Chondrocyte (in vitro differentiated cells): Measurements from ENCODE around the gene FOXO3. TPM values are rescaled to one million over a fixed set of nuclear protein-coding genes. Genes with fewer than 3 reads are reported as not detected.

ENCODE experiments used
- DNase-seq: peaks from one replicate; pipeline ENCODE4 v3.0.0; 2021; ENCODE audit warnings: mixed read lengths, low spot score
- H3K27ac Mint-ChIP-seq: one replicate; pipeline ENCODE4 v1.8.0; 2021; ENCODE audit warnings: mild to moderate bottlenecking, moderate library complexity, mixed read lengths; ENCODE audit not compliant: unreplicated experiment
- H3K27me3 Mint-ChIP-seq: 2 replicates; pipeline ENCODE4 v1.8.0; 2021; ENCODE audit warnings: low read depth, mixed read lengths
- H3K36me3 Mint-ChIP-seq: 2 replicates; pipeline ENCODE4 v1.8.0; 2021; ENCODE audit warnings: low read depth, mixed read lengths
- H3K4me1 Mint-ChIP-seq: 2 replicates; pipeline ENCODE4 v1.8.0; 2021; ENCODE audit warnings: low read depth, mild to moderate bottlenecking, mixed read lengths
- H3K4me3 Mint-ChIP-seq: one replicate; pipeline ENCODE4 v1.8.0; 2021; ENCODE audit warnings: mild to moderate bottlenecking, moderate library complexity, mixed read lengths; ENCODE audit not compliant: unreplicated experiment
- H3K9me3 Mint-ChIP-seq: 2 replicates; pipeline ENCODE4 v1.8.0; 2021; ENCODE audit warnings: low read depth, mixed read lengths
- total RNA-seq: library from RNA; stranded (reverse); gene quantifications from 3 replicates; pipeline ENCODE4 v1.2.1, GENCODE V29; 2021
- TF ChIP-seq, protein P1 (sequence below): fragments of 200-600 bp; sonication (generic); IDR thresholded peaks from 2 replicates; pipeline ENCODE4 v1.5.0; 2021; ENCODE audit warnings: antibody characterized with exemption, mild to moderate bottlenecking, moderate library complexity

Gene FOXO3
- total RNA-seq, 1 donor from 2014 or later = 45.0 TPM

DNA sequence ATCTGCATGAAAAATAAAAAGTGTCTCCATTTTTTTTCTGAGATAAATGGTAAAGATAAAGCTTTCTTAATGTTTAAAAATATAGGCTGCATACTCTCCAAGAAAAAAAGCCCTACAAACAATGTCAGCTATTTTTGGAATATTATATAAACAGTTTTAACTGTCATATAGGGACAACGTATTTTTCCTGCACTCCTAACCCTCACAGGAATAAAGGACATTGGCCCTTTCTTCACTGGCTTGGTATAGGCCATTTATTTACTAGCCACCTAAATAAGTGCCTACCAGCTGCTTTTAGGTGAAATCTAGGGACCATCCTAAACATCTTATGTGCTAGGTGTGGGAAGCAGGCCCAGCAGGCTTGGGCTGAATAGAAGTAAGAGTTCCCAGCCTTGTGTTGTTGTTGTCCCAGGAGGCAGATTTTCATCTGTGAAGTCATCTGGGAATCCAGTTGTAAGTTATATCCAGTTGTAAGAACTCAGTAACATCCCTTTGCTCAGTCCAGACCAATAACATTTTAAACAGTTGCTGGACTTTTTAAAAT is 21.3 kb downstream of the FOXO3 start:
- H3K36me3 Mint-ChIP-seq = peaks cover 3% of the 10 kb centered on the region
- H3K9me3 Mint-ChIP-seq = no peaks in the 10 kb centered on the region
- peak overlapping the region; percentile 83 for H3K27ac Mint-ChIP-seq
- H3K27me3 Mint-ChIP-seq = no peaks in the 10 kb centered on the region
- H3K4me3 Mint-ChIP-seq = peak overlapping the region; percentile 36
- H3K4me1 Mint-ChIP-seq = peaks cover 88% of the 10 kb centered on the region
- DNase-seq = no peak
- TF ChIP-seq, protein P1, sequence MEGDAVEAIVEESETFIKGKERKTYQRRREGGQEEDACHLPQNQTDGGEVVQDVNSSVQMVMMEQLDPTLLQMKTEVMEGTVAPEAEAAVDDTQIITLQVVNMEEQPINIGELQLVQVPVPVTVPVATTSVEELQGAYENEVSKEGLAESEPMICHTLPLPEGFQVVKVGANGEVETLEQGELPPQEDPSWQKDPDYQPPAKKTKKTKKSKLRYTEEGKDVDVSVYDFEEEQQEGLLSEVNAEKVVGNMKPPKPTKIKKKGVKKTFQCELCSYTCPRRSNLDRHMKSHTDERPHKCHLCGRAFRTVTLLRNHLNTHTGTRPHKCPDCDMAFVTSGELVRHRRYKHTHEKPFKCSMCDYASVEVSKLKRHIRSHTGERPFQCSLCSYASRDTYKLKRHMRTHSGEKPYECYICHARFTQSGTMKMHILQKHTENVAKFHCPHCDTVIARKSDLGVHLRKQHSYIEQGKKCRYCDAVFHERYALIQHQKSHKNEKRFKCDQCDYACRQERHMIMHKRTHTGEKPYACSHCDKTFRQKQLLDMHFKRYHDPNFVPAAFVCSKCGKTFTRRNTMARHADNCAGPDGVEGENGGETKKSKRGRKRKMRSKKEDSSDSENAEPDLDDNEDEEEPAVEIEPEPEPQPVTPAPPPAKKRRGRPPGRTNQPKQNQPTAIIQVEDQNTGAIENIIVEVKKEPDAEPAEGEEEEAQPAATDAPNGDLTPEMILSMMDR = no peak

DNA sequence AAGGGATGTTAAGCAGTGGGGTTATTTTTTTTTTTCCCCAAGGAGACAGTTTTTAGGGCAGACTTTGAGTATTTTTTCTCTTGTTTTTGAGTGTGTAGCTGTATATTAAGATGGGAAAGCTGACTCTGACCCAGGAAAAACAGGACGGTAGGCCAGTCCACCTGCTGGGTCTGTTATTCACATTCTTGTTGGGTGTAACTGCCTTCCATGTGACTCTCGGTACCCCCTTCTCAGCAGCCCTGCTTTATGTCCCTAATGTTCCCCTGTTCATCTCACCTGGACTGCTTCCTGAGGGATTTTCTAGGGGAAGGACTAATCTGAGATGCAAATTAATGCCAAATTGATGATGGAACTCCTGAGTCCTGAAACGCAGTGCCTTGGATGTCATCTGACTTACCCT is 21.9 kb downstream of the FOXO3 start:
- no peaks in the 10 kb centered on the region for H3K27me3 Mint-ChIP-seq
- peak overlapping the region; percentile 83 for H3K27ac Mint-ChIP-seq
- H3K9me3 Mint-ChIP-seq = no peaks in the 10 kb centered on the region
- TF ChIP-seq, protein P1 = no peak
- H3K4me1 Mint-ChIP-seq = peaks cover 88% of the 10 kb centered on the region
- DNase-seq = no peak
- peaks cover 3% of the 10 kb centered on the region for H3K36me3 Mint-ChIP-seq
- no peak overlapping the region for H3K4me3 Mint-ChIP-seq

DNA sequence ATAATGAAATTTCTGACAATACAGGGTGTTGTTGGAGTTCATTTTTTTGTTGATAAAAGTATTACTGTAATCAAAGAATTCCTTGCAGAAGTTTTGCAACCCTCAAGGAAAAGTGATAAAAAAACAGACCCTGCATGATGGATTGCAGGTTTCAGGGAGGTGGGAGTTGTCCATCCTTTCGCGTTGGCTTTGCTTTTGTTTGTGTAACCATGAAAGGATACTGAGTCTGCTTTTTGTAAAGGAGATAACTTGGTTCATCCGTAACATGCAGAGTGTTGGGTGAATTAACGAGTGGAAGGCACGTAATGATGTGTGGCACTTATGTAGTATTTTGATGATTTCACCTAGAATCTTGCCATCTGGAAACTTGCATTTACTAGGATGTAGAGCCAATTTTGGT is 23.6 kb downstream of the FOXO3 start:
- Mint-ChIP-seq H3K36me3 (no peaks in the 10 kb centered on the region), H3K4me3 (no peak overlapping the region), H3K27me3 (no peaks in the 10 kb centered on the region), H3K27ac (no peak overlapping the region), H3K9me3 (no peaks in the 10 kb centered on the region), H3K4me1 (peaks cover 88% of the 10 kb centered on the region)
- TF ChIP-seq, protein P1 = no peak
- no peak for DNase-seq

DNA sequence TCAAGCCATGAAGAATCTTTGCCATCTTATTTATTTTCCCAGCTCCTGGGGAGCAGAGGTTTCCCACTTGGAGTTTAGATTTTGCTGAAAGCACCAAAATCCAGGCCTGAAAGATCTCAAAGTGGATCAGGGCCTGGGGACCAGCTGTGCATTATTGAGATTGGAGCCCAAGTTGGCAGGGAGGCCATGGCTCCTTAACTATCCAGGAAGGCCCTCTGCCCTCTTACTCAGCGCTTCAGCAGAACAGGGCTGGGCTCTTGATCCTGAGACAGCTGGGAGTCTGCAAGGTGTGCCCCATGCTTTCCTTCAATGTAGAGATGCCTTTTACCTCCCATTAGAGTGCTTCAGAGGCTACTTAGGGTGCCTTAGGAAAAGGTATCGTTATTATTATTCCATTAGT is 24.6 kb downstream of the FOXO3 start:
- Mint-ChIP-seq H3K4me3 (no peak overlapping the region), H3K36me3 (no peaks in the 10 kb centered on the region), H3K4me1 (peaks cover 93% of the 10 kb centered on the region), H3K27me3 (no peaks in the 10 kb centered on the region), H3K27ac (peak overlapping the region; percentile 96), H3K9me3 (no peaks in the 10 kb centered on the region)
- no peak for DNase-seq
- TF ChIP-seq, protein P1 = no peak

DNA sequence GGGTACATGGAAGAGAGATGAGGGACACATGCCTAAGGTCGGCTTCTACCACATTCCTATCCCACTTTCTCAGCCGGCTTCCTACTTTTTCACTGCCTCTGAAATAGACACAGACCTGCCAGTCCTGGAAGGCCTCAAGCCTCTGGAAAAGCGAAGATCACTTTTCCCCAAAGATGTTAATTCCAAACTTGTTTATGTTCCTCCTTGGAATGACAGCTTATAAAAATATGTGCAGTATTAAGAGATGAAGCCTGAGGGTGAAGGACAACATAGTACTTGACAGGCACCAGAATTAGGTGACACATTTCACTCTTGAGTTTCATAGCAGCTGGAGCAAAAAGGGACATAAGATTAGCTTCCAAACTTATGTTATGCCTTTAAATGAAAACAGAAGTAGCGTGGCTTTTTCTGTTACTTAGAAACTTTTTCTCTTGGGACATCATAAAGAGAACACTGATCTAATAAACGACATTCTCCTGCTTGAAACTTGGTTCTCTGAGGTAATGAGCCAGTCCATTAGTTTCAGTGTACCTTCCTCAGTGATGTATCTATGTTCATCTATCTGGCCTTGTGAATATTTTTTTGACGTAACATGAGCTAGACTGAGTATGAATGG is 25.3 kb downstream of the FOXO3 start:
- DNase-seq = no peak
- no peaks in the 10 kb centered on the region for H3K9me3 Mint-ChIP-seq
- H3K4me3 Mint-ChIP-seq = no peak overlapping the region
- peak overlapping the region; percentile 96 for H3K27ac Mint-ChIP-seq
- H3K4me1 Mint-ChIP-seq = peaks cover 93% of the 10 kb centered on the region
- H3K36me3 Mint-ChIP-seq = no peaks in the 10 kb centered on the region
- TF ChIP-seq, protein P1 = no peak
- no peaks in the 10 kb centered on the region for H3K27me3 Mint-ChIP-seq
